ENCODE data around the gene CTPS1.

The CTPS1 gene

GRCh38 chr1:41028034-41028642 lies 48.6 kb downstream of the CTPS1 start:
- Histone ChIP-seq H3K36me3 (ENCODE audit: insufficient read depth, low read length) (peaks cover 51% of the 10 kb centered on the region), H3K9ac (ENCODE audit: low read length) (no peak overlapping the region)

GRCh38 chr1:41030872-41031616 lies 51.5 kb downstream of the CTPS1 start:
- Histone ChIP-seq H3K4me3 (ENCODE audit: low read depth in 1 of 2, low read length in 2 of 2) (no peak overlapping the region), H3K9ac (ENCODE audit: low read length) (no peak overlapping the region), H3K4me1 (ENCODE audit: insufficient read depth, low read length) (no peaks in the 10 kb centered on the region), H3K27me3 (ENCODE audit: control insufficient read depth in 1 of 2, insufficient read depth in 2 of 2, low read length in 2 of 2) (no peaks in the 10 kb centered on the region), H3K27ac (ENCODE audit: low read depth, low read length) (no peak overlapping the region), H3K36me3 (ENCODE audit: insufficient read depth, low read length) (peaks cover 52% of the 10 kb centered on the region), H3K9me3 (ENCODE audit: low read length) (no peaks in the 10 kb centered on the region)

More at GRCh38 chr1:41028034-41028642, 48.6 kb downstream of the CTPS1 start:
- Histone ChIP-seq H3K27ac (ENCODE audit: low read depth, low read length) (no peak overlapping the region), H3K27me3 (ENCODE audit: control insufficient read depth in 1 of 2, insufficient read depth in 2 of 2, low read length in 2 of 2) (no peaks in the 10 kb centered on the region), H3K4me3 (ENCODE audit: low read depth in 1 of 2, low read length in 2 of 2) (no peak overlapping the region), H3K4me1 (ENCODE audit: insufficient read depth, low read length) (no peaks in the 10 kb centered on the region), H3K9me3 (ENCODE audit: low read length) (no peaks in the 10 kb centered on the region)

DNA sequence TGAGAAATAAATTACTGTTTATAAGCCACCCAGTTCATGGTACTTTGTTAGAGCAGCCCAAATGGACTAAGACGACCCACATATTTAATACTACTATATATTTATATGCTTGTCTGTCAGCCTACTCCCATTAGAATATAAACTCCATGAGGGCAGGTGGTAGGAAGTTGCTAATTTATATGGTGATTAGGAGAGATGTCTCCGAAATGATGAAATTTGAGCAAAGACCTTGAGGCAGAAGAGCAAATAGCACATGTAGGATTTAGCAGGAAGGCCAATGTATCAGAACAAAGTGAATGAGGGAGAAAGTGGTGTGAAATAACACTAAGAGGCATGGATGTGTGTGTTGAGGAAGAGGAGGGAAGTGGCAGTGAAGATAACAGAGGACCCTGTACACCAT lies 52.7 kb downstream of the CTPS1 start:
- no peak overlapping the region for H3K4me3 ChIP-seq (ENCODE audit: low read depth in 1 of 2, low read length in 2 of 2)
- H3K9ac ChIP-seq (ENCODE audit: low read length): no peak overlapping the region
- H3K27ac ChIP-seq (ENCODE audit: low read depth, low read length): no peak overlapping the region
- no peaks in the 10 kb centered on the region for H3K27me3 ChIP-seq (ENCODE audit: control insufficient read depth in 1 of 2, insufficient read depth in 2 of 2, low read length in 2 of 2)
- no peaks in the 10 kb centered on the region for H3K9me3 ChIP-seq (ENCODE audit: low read length)
- peaks cover 58% of the 10 kb centered on the region for H3K36me3 ChIP-seq (ENCODE audit: insufficient read depth, low read length)
- no peaks in the 10 kb centered on the region for H3K4me1 ChIP-seq (ENCODE audit: insufficient read depth, low read length)

DNA sequence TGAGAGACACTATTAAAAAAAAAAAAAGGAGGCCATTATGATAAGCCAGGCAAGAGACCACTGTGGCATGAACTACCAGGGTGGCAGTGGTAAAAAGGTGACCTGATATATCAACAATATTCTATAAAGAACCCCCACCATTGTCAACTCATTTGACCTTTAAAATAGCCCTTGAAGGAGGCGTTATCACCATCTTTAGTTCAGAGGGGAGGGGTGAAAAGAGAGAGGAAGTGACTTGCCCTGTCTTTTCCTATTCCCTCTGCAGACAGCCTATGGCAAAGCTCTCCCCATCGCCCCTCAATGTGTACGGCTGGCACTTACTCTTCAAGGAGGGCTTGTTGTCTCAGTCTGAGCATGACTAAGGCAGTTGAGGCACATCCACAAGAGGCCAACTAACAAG lies 53.8 kb downstream of the CTPS1 start:
- no peaks in the 10 kb centered on the region for H3K4me1 ChIP-seq (ENCODE audit: insufficient read depth, low read length)
- no peaks in the 10 kb centered on the region for H3K27me3 ChIP-seq (ENCODE audit: control insufficient read depth in 1 of 2, insufficient read depth in 2 of 2, low read length in 2 of 2)
- no peak overlapping the region for H3K4me3 ChIP-seq (ENCODE audit: low read depth in 1 of 2, low read length in 2 of 2)
- H3K9me3 ChIP-seq (ENCODE audit: low read length): no peaks in the 10 kb centered on the region
- H3K9ac ChIP-seq (ENCODE audit: low read length): no peak overlapping the region
- peaks cover 59% of the 10 kb centered on the region for H3K36me3 ChIP-seq (ENCODE audit: insufficient read depth, low read length)
- no peak overlapping the region for H3K27ac ChIP-seq (ENCODE audit: low read depth, low read length)

- Histone ChIP-seq H3K36me3 (ENCODE audit: insufficient read depth, low read length) (peaks cover 32% of the 10 kb centered on the region), H3K27me3 (ENCODE audit: control insufficient read depth in 1 of 2, insufficient read depth in 2 of 2, low read length in 2 of 2) (no peaks in the 10 kb centered on the region), H3K4me3 (ENCODE audit: low read depth in 1 of 2, low read length in 2 of 2) (no peak overlapping the region), H3K27ac (ENCODE audit: low read depth, low read length) (no peak overlapping the region), H3K9ac (ENCODE audit: low read length) (no peak overlapping the region), H3K4me1 (ENCODE audit: insufficient read depth, low read length) (no peaks in the 10 kb centered on the region), H3K9me3 (ENCODE audit: low read length) (no peaks in the 10 kb centered on the region)
Observed at GRCh38 chr1:41037116-41037903, 57.8 kb downstream of the CTPS1 start.

DNA sequence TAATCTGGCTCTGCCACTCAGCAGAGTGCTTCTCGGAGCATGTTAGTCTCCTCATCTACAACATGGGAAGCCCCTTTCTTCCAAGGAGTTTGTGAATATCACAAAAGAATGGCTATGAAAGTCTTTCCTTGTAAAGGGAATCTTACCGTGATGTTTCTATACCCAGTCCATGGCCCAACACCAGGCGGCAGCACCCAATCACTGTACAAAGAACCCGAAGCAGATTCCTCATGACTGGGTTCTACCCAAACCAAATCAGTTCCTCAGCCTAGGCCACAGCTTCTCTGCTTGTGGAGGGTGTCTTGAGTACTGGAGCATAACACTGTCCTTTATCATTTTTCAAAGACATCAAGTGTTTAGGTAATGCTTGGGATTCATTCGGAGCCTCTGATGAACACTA lies 58.6 kb downstream of the CTPS1 start:
- Histone ChIP-seq H3K36me3 (ENCODE audit: insufficient read depth, low read length) (peaks cover 28% of the 10 kb centered on the region), H3K27me3 (ENCODE audit: control insufficient read depth in 1 of 2, insufficient read depth in 2 of 2, low read length in 2 of 2) (no peaks in the 10 kb centered on the region), H3K4me1 (ENCODE audit: insufficient read depth, low read length) (no peaks in the 10 kb centered on the region), H3K27ac (ENCODE audit: low read depth, low read length) (no peak overlapping the region), H3K9ac (ENCODE audit: low read length) (no peak overlapping the region), H3K4me3 (ENCODE audit: low read depth in 1 of 2, low read length in 2 of 2) (no peak overlapping the region), H3K9me3 (ENCODE audit: low read length) (no peaks in the 10 kb centered on the region)

- peaks cover 38% of the 10 kb centered on the region for H3K36me3 ChIP-seq (ENCODE audit: insufficient read depth, low read length)
- no peaks in the 10 kb centered on the region for H3K9me3 ChIP-seq (ENCODE audit: low read length)
Observed at GRCh38 chr1:41041614-41042270, 62.2 kb downstream of the CTPS1 start.

GRCh38 chr1:41044187-41044586 lies 64.7 kb downstream of the CTPS1 start:
- no peak overlapping the region for H3K27ac ChIP-seq (ENCODE audit: low read depth, low read length)
- H3K4me3 ChIP-seq (ENCODE audit: low read depth in 1 of 2, low read length in 2 of 2): no peak overlapping the region
- peaks cover 37% of the 10 kb centered on the region for H3K36me3 ChIP-seq (ENCODE audit: insufficient read depth, low read length)
- H3K27me3 ChIP-seq (ENCODE audit: control insufficient read depth in 1 of 2, insufficient read depth in 2 of 2, low read length in 2 of 2): no peaks in the 10 kb centered on the region
- no peaks in the 10 kb centered on the region for H3K4me1 ChIP-seq (ENCODE audit: insufficient read depth, low read length)
- no peak overlapping the region for H3K9ac ChIP-seq (ENCODE audit: low read length)
- H3K9me3 ChIP-seq (ENCODE audit: low read length): no peaks in the 10 kb centered on the region

More at GRCh38 chr1:41041614-41042270, 62.2 kb downstream of the CTPS1 start:
- Histone ChIP-seq H3K27me3 (ENCODE audit: control insufficient read depth in 1 of 2, insufficient read depth in 2 of 2, low read length in 2 of 2) (no peaks in the 10 kb centered on the region), H3K27ac (ENCODE audit: low read depth, low read length) (no peak overlapping the region), H3K4me3 (ENCODE audit: low read depth in 1 of 2, low read length in 2 of 2) (no peak overlapping the region), H3K9ac (ENCODE audit: low read length) (no peak overlapping the region), H3K4me1 (ENCODE audit: insufficient read depth, low read length) (no peaks in the 10 kb centered on the region)

DNA sequence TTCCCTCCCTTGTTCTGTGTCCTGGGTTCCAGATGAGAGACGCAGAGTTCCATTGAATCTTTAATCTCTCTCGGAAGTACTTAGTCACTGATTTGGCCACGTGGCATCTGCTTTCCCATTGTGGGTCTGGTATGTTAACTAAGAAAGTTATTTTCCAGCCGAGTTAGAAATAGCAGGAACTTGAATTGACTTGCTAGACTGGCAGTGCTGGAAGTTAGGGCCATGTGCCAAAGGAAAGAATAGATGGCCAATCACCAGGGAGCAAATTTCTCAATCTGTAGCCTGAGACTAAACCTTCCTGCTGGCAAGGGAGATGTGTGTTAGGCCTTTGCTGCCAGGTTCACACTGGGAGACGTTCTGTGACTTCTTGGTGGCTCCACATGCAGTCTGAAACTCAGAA lies 66.2 kb downstream of the CTPS1 start:
- Histone ChIP-seq H3K4me1 (ENCODE audit: insufficient read depth, low read length) (no peaks in the 10 kb centered on the region), H3K36me3 (ENCODE audit: insufficient read depth, low read length) (peaks cover 37% of the 10 kb centered on the region), H3K27me3 (ENCODE audit: control insufficient read depth in 1 of 2, insufficient read depth in 2 of 2, low read length in 2 of 2) (no peaks in the 10 kb centered on the region), H3K9me3 (ENCODE audit: low read length) (no peaks in the 10 kb centered on the region), H3K4me3 (ENCODE audit: low read depth in 1 of 2, low read length in 2 of 2) (no peak overlapping the region), H3K27ac (ENCODE audit: low read depth, low read length) (no peak overlapping the region), H3K9ac (ENCODE audit: low read length) (no peak overlapping the region)

- Histone ChIP-seq H3K4me3 (ENCODE audit: low read depth in 1 of 2, low read length in 2 of 2) (no peak overlapping the region), H3K9ac (ENCODE audit: low read length) (no peak overlapping the region), H3K4me1 (ENCODE audit: insufficient read depth, low read length) (no peaks in the 10 kb centered on the region), H3K27me3 (ENCODE audit: control insufficient read depth in 1 of 2, insufficient read depth in 2 of 2, low read length in 2 of 2) (no peaks in the 10 kb centered on the region), H3K9me3 (ENCODE audit: low read length) (no peaks in the 10 kb centered on the region), H3K27ac (ENCODE audit: low read depth, low read length) (no peak overlapping the region), H3K36me3 (ENCODE audit: insufficient read depth, low read length) (peaks cover 37% of the 10 kb centered on the region)
Observed at GRCh38 chr1:41046347-41046775, 66.9 kb downstream of the CTPS1 start.

DNA sequence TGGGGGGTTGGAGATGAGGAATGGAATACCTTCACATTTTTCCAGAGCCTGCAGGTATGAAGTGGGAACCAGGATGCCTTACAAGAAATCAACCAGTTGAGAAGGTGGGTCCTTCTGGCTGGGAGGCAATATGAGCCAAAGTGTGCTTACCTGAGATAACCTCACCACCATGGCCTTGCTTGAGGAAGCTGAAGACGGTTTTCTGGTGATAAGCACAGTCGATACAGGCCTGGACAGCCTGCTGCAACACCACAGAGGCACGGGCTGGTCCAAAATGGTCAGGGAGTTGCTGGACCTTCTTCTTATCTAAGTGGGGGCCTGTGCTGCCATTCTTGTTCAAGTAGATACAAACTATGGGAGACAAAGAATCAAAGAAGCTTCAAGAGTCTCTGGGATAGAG lies 69.0 kb downstream of the CTPS1 start:
- H3K4me3 ChIP-seq (ENCODE audit: low read depth in 1 of 2, low read length in 2 of 2): no peak overlapping the region
- H3K9me3 ChIP-seq (ENCODE audit: low read length): no peaks in the 10 kb centered on the region
- no peaks in the 10 kb centered on the region for H3K27me3 ChIP-seq (ENCODE audit: control insufficient read depth in 1 of 2, insufficient read depth in 2 of 2, low read length in 2 of 2)
- peaks cover 47% of the 10 kb centered on the region for H3K36me3 ChIP-seq (ENCODE audit: insufficient read depth, low read length)
- no peak overlapping the region for H3K9ac ChIP-seq (ENCODE audit: low read length)
- H3K4me1 ChIP-seq (ENCODE audit: insufficient read depth, low read length): no peaks in the 10 kb centered on the region
- no peak overlapping the region for H3K27ac ChIP-seq (ENCODE audit: low read depth, low read length)
